NCI-H2227 (cell line): ENCODE data around the gene CARD18.

ENCODE experiments used
- DNase-seq: peaks from one replicate; lab custom pipeline; 2025; ENCODE audit not compliant: unreplicated experiment; lab: John Stamatoyannopoulos, UW

Gene CARD18, protein sequence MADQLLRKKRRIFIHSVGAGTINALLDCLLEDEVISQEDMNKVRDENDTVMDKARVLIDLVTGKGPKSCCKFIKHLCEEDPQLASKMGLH

DNA sequence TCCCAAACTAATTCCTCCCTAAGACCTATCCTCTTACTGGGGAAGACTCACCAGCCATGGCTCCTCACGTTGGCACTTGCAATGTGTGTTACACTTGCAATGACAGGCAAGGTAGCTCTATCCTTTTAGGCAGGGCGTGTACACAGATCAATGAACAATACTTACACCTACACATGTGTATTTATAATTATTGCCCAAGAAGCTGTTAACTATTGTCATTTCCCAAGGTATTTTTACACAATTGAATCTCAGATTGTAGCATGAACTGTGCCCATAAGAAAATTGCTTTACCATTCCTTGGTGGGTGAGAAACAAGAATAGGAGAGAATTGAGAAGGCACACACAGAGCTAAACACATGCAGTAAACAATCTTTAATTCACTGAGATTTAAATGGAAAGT is at the start of gene CARD18:
Gene CARD18, minus strand, starts transcription at position 101 of the 400 bp plus-strand sequence. Its CDS starts 43 bp downstream, at position 58.
- DNase-seq: no peak

DNA sequence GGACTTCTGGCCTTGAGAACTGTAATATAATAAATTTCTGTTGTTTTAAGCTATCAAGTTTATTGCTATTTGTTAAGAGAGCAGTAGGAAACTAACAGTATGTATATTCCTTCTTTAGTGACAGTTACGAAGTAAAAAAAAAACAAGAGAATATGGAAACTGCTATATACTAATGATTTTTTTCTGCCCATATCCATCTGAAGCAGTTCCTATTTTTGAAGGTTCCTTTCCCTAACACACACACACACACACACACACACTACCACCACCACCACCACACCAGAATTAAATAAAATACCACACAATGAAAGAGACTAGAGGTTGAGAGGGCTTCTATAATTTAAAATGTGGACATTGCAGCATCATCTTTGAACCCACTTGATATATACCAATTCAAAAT is 44.4 kb upstream of the CARD18 start:
- no peak for DNase-seq

DNA sequence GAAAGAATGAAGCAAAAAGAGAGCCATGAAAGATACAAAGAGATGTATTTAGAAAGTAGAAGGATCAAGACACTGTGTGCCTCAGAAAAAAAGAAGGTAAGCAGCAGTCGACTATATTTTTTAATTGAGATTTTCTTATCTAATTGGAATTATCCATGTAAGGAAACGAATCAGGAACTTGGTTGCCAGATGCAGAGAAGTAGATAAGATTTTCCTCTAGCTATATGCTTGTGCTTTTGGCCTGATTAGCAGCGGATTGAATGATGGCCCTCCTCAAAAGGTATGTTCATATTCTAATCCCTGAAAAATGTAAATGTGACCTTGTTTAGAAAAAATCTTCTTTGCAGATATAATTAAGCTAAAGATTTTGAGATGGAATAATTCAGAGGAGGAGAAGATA is 43.9 kb upstream of the CARD18 start:
- DNase-seq: no peak

DNA sequence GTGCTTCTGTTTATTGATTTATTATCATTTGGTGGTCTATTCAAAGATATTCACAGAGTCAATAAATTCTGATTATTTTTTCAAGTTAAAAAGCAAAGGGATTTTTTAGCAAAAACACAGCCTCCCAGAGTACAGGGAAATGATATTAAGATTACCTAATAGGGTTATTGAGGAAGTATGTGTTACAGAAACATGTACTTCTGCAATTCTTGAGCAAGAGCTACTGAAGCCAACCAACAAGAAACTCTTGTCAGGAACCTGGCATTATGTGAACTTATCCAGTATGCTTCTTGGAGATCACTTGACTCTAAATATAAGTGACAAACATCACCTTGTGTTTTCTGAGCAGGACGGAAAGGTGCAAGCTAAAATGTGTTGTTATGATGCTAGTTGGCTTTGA is 42.0 kb upstream of the CARD18 start:
- DNase-seq: no peak

DNA sequence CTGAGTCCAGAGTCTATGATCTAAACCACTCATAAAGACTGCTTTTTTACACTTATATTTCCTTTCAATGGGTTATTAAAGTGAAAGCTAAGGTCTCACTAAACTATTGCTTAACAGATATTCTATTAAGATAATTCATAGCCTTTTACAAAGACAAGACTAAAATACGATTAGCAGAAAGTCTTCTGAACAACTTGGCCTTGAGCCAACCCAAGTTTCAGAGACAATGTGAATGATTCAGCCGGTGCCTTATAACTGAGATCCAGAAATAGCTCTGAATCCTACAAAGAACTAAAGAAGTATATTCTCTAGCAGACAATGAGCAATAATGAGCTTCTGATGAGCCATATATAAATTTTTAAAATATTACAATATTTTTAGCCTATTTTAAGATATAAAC is 41.5 kb upstream of the CARD18 start:
- DNase-seq: peak; percentile 28

DNA sequence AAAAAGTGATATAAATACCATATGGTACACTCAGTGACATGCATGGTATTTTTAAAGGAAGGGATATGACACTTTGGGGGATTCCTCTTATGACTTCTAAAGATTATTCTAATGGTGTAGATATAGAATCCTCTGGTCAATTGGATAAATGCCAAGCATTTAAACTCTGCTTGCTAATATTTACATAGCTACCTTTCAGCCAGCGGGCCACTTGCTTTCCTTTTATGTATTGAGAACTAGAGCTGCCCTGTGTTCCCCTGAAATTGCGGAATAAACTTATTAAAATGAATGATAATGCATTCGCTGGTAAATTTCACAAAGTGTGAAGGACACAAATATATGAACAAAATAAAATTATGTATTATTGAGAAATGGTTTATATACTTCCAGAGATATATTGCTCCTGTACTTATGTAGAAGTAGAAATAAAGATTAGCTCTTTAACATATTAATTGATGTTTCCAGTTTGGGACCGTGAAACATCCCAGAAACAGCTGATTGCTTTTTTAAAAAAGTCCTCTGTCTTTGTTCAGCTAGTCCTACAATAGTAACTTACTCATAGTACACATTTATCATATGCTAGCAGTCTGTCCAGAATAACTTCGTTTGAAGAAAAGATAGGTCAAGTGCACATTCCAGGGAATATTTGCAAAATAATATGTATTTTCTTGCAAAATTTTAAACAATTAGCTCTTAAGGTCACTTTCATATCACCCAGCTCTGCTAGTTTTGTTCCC is 40.1 kb upstream of the CARD18 start:
- DNase-seq: no peak

DNA sequence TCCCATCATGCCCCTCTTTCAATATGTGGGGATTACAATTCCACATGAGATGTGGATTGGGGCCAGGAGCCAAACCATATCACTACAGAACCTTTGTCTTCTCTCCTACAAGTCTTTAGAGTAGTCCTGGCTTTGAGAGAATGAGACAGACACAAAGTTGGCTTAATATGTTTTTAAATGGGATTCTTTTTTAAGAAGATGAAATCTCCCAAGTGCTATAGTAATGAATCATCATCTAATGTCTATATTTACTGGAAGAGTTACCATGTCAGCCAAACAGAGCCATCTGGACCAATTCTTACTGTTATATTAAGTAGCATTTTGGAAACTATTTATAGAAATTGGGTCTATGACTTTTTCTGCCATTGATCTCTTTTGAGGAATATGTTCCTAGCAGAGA is 38.1 kb upstream of the CARD18 start:
- DNase-seq: no peak

DNA sequence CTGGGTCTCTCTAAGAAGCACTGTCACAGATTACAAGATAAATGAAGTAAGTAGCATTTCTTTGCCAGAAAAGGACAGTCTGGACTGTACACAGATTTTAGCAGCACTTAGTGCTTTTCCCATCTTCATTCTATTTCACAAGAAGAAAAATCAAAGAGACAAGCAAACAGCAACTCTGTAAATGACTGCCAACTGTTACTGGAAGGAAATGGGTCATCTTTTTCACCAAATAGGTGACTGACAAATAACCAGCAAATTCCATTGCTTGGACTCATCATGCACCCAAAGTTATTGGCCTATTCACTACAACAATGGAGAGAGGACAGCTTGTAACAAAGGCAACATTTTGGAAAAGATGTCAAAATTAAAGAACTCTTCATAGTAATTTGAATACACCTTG is 28.9 kb upstream of the CARD18 start:
- DNase-seq: no peak

DNA sequence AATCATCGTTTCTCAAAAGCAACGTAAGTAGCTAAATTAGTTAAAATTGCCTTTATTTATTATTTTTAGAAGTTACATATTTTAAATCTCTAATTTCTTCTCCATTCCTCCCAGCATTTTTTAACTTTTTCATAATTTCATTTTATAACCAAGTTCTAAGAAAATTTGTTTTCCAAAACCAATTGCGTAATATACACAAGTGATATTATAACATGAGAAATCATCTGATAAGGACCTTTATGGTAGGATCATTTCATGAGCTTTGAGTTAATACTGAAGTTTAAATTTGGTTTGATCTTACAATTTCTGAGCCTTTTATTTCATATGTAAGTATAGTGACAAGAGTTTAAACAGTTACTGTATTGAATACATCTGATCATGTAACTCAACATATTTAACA is 27.7 kb upstream of the CARD18 start:
- no peak for DNase-seq

DNA sequence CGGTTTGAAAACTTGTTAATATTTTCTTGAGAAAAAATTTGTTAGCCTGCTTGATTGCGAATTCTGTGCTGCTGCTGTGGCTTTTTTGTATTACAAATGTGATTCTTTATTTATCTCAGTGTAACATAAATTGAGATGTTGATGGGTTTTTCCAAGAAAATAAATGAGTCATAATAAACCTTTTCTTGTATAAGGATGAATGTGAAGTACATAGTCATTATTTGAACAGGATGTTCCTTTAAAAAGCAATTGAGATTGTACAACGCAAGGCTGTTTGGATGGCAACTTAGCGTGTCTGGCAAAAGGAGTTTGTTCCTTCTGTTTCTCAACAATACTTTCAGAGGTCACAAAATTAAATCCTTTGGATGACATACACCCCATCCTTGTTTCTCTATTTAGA is 24.6 kb upstream of the CARD18 start:
- DNase-seq: no peak

DNA sequence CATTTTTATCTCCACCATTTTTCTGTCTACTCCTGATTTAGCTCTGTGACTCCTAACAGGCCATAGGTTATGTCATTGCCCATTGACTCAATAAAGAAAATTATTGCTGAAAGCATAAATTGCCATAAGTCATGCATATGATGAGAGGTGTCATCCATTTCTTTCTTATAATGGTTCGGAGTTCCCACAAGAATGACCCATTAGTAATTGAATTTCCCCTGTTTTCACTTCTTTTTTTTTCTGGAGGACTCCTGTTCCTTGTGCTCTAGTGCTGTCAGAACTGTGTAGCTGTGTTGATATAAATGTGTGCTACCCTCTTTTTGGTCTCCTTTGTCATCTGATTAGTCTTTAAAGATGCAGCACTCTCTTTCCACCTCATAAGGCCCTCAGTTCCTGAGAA is 22.9 kb upstream of the CARD18 start:
- DNase-seq: no peak

DNA sequence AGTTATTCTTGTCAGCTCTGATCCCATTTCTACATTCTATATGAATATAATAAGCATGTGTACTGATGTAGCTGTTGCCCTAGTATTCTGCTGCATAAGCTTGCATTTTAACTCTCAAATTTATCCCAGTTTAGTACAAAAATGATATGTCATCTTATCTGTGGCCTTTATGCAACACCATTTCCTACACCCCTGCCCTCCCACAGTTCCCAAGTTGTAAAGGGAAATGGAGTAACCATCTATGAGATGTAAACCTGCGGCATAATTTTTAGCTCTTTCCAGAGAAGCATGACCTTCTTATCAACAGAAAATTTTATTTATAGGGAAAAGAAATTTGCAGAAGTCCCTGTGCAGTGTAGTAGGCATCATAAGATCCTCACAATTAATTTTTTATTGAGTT is 18.9 kb upstream of the CARD18 start:
- no peak for DNase-seq

DNA sequence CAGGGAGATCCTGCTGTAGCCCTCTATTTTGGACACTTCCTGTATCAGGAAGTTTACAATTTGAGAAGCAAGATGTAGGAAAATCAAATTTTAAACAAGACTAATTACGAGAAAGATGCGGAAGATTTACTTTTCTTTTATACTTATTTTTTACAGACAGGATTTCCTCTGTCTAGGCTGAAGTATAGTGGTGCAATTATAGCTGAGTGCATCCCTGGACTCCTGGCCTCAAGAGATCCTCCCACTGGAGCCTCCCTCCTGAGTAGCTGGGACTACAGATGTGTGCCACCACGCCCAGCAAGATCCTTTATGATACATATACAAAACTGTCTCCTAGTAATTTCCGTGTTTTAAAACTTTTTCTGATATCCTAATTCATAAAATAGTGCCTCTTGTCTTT is 17.2 kb upstream of the CARD18 start:
- no peak for DNase-seq

DNA sequence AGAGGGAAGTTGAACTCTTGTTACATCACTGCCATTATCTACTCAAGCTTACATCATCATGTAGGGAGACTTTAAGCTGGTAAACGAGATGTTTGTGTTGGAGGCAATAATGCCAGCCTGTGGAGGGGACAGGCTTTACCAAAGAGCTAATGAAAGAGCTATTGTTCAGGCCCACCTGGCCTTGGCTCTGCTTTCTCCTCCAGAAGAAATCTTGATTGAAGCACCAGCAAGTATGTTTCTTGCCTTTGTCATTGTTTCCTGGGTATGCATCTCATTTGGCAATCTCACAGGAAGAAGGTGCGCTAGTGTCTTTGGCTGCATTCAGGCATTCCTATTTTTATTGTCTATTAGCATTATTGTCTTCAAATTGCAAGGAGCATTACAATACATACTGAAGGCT is 16.7 kb upstream of the CARD18 start:
- no peak for DNase-seq

DNA sequence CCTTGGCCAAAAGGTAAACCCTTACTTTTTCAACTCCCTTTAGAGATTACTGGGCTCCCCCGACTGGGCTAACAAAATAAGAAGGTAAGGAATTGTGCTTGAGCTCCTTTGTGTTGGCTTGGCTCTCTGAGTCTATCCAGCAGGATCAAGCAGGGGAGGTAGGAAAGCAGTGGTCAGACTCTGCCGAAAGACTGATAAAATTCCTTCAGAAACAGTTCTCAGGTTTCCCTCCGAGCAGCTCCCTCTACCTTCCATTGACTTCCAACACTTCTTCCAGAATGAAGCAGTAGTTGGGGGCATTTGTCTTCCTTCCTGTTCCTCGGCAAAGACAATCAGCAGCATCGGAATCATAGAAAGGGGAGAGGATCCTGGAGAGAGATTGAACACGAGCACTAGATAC is 16.1 kb upstream of the CARD18 start:
- no peak for DNase-seq

DNA sequence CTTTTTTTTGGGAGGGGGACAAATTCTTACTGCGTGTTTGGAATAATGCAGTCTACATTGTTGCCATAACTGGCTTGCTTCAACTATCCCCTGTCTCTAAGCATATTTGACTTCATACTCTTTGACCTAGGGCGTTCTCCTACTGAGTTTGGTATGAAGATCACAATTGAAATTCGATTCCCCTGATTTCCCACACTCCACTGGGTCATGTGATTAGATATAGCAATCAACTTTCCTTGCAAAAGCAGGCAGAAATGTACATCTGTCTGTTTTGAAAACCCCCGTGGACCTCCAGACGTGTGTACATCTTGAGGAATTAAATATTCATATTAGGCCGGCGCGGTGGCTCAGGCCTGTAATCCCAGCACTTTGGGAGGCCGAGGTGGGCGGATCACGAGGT is 13.8 kb upstream of the CARD18 start:
- no peak for DNase-seq

DNA sequence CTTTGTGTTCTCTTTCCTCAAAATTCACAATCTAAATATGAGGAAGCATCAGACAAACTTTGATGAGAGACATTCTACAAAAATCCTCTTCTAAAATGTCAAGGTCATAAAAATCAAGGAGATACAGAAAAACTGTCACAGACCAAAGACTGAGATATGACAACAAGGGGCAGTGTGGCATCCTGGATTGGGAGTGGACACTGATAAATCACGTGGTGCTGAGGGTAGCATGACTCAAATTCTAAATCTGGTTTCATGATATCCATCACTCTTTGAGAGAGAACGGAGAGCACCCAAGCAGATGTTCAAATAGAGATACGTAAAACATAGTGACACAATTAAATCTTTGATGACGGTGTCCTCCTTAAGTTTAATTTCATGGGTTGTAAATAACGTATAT is 13.0 kb upstream of the CARD18 start:
- DNase-seq: no peak

DNA sequence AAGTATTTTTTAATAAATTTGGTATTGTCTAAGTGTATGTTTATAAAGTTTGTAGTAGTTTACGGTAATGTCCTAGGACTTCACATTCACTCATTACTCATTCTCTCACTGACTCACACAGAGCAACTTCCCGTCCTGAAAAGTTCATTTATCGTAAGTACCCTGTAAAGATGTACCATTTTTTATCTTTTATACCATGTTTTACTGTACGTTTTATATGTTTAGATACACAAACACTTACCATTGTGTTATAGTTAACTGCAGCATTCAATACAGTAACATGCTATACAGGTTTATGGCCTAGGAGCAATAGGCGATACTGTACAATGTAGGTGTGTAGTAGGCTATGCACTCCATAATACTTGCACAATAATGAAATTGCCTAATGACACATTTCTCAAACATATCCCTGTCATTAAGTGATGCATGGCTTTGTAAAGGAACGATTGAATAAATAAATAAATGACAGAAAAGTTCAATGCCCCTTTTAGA is 12.5 kb upstream of the CARD18 start:
- DNase-seq: no peak

DNA sequence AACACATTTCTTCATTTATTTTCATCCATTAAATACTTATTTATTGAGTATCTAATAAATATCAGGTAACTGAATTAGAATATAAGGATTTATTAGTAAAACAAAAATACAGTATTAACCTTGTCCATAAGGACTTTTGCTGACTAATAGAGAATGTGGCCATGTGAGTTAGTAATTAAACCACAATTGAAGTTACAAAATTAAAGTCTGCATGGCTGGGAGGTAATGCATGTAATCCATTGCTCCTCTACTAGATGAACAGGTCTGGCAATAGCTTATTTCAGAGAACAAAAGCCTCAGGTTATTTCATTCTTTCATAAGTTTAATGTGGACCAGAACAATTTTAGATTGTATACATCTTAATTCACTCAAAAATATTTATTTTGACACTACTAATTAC is 9.9 kb upstream of the CARD18 start:
- DNase-seq: no peak

DNA sequence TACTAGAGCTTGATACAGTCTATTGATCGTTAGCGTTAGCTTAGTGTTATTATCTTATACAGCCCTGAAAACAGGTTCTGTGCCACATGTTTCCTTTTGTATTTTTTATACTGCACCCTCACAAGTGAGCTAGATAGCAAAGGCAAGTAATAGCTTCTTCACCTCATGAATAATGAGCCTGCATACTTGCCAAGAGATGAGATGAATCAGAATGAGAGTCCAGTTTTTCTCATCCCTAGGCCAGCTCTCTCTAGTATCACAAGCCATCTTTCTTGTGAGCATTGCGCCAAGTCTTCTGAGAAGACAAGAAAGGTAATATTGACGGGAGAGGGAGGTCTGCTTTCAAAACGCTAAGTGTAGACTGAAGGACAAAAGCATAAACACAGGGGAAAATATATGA is 8.7 kb upstream of the CARD18 start:
- no peak for DNase-seq

DNA sequence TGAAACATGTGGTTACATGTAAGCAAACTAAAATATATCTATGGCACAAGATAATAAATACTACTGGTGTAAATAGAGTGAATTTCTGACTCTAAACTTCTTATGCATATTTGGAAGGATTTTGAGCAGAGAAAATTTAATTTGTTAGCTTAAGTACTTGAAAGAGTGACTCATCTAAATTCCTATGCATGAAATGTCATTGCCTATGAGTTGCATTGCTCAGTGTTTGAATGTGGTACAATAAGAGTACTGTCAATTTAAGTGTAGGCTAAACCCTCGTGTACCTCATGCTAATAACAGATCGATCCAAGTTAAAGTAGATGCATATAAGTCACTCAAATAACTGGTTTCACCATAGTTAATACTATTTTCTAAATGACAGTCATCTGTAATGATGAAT is 5.3 kb upstream of the CARD18 start:
- DNase-seq: no peak

DNA sequence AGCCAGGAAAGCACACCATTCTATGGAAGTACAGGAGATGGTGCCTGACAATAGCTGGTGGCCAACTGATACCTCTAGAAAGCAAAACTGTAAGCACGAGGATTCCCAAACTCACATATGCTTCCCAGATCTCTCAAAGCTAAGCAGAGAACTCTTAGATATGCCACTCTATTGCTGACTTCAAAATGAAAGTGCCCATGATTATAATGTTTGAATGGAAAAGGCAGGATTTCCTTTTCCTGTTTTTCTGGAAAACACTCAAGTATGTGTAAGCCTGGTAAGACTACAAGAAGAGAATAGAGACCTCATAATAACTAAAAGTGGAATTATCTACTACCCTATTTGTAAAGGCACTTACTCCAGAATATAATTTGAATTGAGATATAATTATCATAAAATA is 2.6 kb upstream of the CARD18 start:
- DNase-seq: no peak

DNA sequence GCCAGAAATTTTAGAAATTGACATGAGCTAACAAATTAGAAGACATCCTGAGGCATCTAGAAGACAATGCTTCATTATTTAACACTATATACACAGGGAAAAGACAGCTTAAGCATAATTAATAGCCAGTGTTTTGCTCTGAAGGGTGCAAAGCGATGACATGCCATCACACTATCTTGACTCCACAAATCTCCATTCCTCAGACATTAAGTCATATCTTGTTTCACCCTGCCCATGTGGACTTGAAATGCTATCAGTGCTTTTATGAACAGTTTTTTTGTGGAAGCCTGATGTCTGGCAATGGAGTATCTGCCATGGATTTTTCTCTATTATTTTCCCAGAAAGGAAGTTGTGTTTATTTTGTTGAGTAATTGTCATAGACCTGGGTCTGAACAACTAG is 2.3 kb downstream of the CARD18 start:
- DNase-seq: no peak
